KMS-11 (cell line): Measurements from ENCODE around the gene CFL2.
A peak's percentile ranks its signal among the peaks of the same experiment; 100 is the strongest.

Experiments used
- H2AFZ ChIP-seq: fragments of 200-600 bp; sonication (generic); 2 replicates; pipeline ENCODE4 v1.6.1; 2016; ENCODE audit warnings: antibody characterized with exemption, mixed run types, low read depth
- H3K27ac ChIP-seq: fragments of 200-600 bp; sonication (generic); 2 replicates; pipeline ENCODE4 v1.6.1; 2016; ENCODE audit warnings: mild to moderate bottlenecking, mixed run types
- H3K27me3 ChIP-seq: fragments of 200-600 bp; sonication (generic); 2 replicates; pipeline ENCODE4 v1.6.1; 2017; ENCODE audit warnings: mild to moderate bottlenecking, low read depth, mixed run types, moderate library complexity; ENCODE audit not compliant: insufficient read depth
- H3K36me3 ChIP-seq: fragments of 200-600 bp; sonication (generic); 2 replicates; pipeline ENCODE4 v1.6.1; 2017; ENCODE audit warnings: mild to moderate bottlenecking, mixed run types; ENCODE audit not compliant: insufficient read depth
- H3K4me1 ChIP-seq: fragments of 200-600 bp; sonication (generic); 2 replicates; pipeline ENCODE4 v1.6.1; 2016; ENCODE audit warnings: mild to moderate bottlenecking, low read depth, mixed run types; ENCODE audit not compliant: poor library complexity, severe bottlenecking
- H3K4me2 ChIP-seq: fragments of 200-600 bp; sonication (generic); 2 replicates; pipeline ENCODE4 v1.7.0; 2016; ENCODE audit warnings: mild to moderate bottlenecking, mixed run types
- H3K4me3 ChIP-seq: fragments of 200-600 bp; sonication (generic); IDR thresholded peaks from 2 replicates; pipeline ENCODE4 v1.6.1; 2017; ENCODE audit warnings: low read depth, low read length, mixed read lengths; ENCODE audit not compliant: insufficient read depth
- H3K79me2 ChIP-seq: fragments of 200-600 bp; sonication (generic); 2 replicates; pipeline ENCODE4 v1.6.1; 2016; ENCODE audit warnings: low read depth, mixed run types; ENCODE audit not compliant: insufficient read depth
- H3K9ac ChIP-seq: fragments of 200-600 bp; sonication (generic); 2 replicates; pipeline ENCODE4 v1.6.1; 2016; ENCODE audit warnings: mild to moderate bottlenecking, mixed run types
- H4K20me1 ChIP-seq: fragments of 200-600 bp; sonication (generic); 2 replicates; pipeline ENCODE4 v1.6.1; 2016; ENCODE audit warnings: mild to moderate bottlenecking, mixed run types; ENCODE audit not compliant: insufficient read depth
- TF ChIP-seq, protein P1 (sequence below): fragments of 200-600 bp; sonication (generic); conservative IDR thresholded peaks from 2 replicates; pipeline ENCODE4 v1.6.1; 2017; ENCODE audit warnings: low read depth, mild to moderate bottlenecking, antibody characterized with exemption, low read length, moderate library complexity, mixed read lengths

Gene CFL2

DNA sequence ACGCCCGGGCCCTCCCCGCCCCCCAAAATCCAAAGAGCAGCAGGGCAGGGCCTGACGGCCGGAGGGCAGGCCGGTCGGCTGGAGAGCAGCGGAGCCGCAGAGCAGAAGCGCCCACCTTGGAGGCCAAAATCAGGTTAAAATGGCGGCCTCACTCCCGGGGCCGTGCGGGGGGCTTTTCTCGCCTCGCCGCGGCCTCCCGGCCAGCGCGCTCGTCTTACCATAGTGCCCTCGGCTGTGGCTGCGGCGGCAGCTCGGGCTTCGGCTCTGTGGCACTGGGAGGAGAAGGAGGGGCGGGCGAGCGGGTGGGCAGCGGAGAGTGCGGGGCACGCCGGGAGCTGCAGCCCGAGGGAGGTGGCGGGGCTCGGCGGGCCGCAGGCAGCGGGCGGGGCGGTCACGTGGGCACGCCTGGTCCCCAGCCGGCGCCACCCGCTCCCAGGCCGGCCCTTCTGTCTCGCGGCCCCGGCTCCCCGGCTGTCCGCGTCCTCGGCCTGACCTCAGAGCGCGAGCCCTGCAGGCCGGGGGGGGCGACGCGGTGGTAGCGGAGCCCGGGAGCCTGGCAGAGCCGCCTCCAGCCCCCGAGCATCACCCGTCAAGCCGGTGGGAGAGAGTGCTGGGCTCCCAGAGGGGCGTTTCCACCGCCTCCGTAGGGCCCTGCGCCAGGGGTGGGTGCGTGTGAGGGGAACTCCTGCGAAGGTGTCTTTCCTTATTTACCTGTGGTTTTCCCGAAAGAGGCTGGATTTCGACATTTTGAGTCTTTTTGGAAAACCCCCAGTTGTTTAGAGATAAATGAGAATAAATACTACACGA, at the start of gene CFL2:
Gene CFL2, minus strand, starts transcription at position 274 of the 807 bp plus-strand sequence. Its CDS starts 53 bp downstream, at position 221.
- peak within 1 kb of the TSS; percentile 77; the same call in 1 of the 2 replicates for H3K9ac ChIP-seq
- TF ChIP-seq, protein P1, sequence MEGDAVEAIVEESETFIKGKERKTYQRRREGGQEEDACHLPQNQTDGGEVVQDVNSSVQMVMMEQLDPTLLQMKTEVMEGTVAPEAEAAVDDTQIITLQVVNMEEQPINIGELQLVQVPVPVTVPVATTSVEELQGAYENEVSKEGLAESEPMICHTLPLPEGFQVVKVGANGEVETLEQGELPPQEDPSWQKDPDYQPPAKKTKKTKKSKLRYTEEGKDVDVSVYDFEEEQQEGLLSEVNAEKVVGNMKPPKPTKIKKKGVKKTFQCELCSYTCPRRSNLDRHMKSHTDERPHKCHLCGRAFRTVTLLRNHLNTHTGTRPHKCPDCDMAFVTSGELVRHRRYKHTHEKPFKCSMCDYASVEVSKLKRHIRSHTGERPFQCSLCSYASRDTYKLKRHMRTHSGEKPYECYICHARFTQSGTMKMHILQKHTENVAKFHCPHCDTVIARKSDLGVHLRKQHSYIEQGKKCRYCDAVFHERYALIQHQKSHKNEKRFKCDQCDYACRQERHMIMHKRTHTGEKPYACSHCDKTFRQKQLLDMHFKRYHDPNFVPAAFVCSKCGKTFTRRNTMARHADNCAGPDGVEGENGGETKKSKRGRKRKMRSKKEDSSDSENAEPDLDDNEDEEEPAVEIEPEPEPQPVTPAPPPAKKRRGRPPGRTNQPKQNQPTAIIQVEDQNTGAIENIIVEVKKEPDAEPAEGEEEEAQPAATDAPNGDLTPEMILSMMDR, result no peak
- no peaks in the 10 kb centered on the region for H3K27me3 ChIP-seq
- H4K20me1 ChIP-seq, result no peaks in the 10 kb centered on the region
- H3K79me2 ChIP-seq, result peaks cover 15% of the 10 kb centered on the region; the same call in 1 of the 2 replicates
- H3K27ac ChIP-seq, result peak within 1 kb of the TSS; percentile 62
- peak within 1 kb of the TSS; percentile 75 for H2AFZ ChIP-seq
- H3K36me3 ChIP-seq, result no peaks in the 10 kb centered on the region
- H3K4me2 ChIP-seq, result peak within 1 kb of the TSS; percentile 98
- H3K4me3 ChIP-seq, result no peak within 1 kb of the TSS
- peaks cover 47% of the 10 kb centered on the region for H3K4me1 ChIP-seq

DNA sequence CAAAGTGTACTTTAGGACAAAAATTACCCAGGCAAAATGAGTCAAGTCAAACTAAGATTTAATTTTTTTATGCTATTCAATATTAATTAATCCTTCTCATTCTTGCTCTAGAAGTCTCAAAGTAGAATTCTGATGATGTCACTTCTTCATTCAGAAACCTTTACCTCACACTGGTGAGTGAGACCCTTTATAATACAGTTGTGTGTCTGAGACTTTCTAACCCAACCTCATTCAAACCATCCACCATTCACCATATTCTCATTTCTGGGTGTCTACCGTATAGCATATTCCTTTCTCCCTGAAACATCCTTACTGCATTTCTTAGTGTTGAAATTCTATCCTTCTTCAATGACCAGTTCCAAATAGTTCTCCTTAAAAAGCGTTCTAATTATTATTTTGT, 40.8 kb upstream of the CFL2 start:
- H2AFZ ChIP-seq, result no peak overlapping the region
- H3K4me1 ChIP-seq, result no peaks in the 10 kb centered on the region
- no peaks in the 10 kb centered on the region for H3K79me2 ChIP-seq
- TF ChIP-seq, protein P1, result no peak
- H3K4me3 ChIP-seq, result no peak overlapping the region
- H3K36me3 ChIP-seq, result no peaks in the 10 kb centered on the region
- H4K20me1 ChIP-seq, result no peaks in the 10 kb centered on the region
- H3K27ac ChIP-seq, result no peak overlapping the region
- no peak overlapping the region for H3K4me2 ChIP-seq
- H3K27me3 ChIP-seq, result no peaks in the 10 kb centered on the region
- no peak overlapping the region for H3K9ac ChIP-seq

DNA sequence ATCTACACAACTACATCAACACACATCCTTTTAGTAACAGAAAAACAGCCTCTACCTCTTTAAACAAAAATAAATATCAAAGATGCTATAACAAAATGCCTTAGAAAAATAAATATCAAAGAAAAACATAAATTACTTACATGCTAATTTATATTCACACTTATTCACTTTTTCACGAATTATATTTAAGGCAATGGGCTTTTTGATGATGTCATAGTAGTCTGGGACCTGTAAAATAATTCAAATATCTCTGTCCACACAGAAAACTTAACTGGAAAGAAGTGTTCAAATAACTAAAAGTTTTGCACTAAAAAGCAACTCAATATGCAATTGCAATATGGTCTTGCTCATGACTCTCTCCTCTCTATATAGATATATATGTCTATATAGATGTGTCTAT, 40.3 kb upstream of the CFL2 start:
- Histone ChIP-seq H3K4me1 (no peaks in the 10 kb centered on the region), H3K36me3 (no peaks in the 10 kb centered on the region), H4K20me1 (no peaks in the 10 kb centered on the region), H3K27me3 (no peaks in the 10 kb centered on the region), H3K9ac (no peak overlapping the region), H3K27ac (no peak overlapping the region), H2AFZ (no peak overlapping the region), H3K79me2 (no peaks in the 10 kb centered on the region), H3K4me3 (no peak overlapping the region), H3K4me2 (no peak overlapping the region)
- TF ChIP-seq, protein P1, result no peak

DNA sequence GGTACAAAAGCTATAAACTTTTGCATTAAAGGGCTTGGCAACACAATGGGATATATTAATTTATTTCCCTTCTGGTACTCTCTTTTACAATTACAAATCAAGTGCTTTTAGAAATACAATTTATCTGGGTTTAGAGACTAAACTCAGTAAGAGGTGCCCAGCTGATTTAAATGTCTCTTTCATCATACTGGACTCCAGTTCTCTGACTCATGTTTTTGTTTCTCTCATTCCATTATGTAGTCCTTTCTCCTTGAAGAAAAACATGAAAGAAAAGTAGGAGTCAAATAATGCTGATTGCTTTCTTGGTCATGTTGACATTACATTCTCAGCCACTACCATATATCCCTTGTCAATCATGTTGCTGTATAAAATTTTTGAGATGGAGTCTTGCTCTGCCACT, 36.3 kb upstream of the CFL2 start:
- Histone ChIP-seq H3K79me2 (no peaks in the 10 kb centered on the region), H2AFZ (no peak overlapping the region), H3K4me3 (no peak overlapping the region), H4K20me1 (no peaks in the 10 kb centered on the region), H3K27me3 (no peaks in the 10 kb centered on the region), H3K9ac (no peak overlapping the region), H3K4me1 (no peaks in the 10 kb centered on the region), H3K27ac (no peak overlapping the region), H3K4me2 (no peak overlapping the region), H3K36me3 (no peaks in the 10 kb centered on the region)
- TF ChIP-seq, protein P1, result no peak
